ENCODE results near the gene RBM23.

- TF ChIP-seq CTCF (IDR thresholded peaks at IDR 0.05) (no peak), EZH2phosphoT487 (IDR thresholded peaks at IDR 0.05) (no peak), EZH2 (IDR thresholded peaks at IDR 0.05) (no peak)
Measured at GRCh38 chr14:22884738-22885523, 34.0 kb downstream of the RBM23 start.
